ENCODE data around the gene NHEJ1. TPM values are rescaled to one million over a fixed set of nuclear protein-coding genes. Genes with fewer than 3 reads are reported as not detected.

NHEJ1 gene
- polyA plus RNA-seq, 3 donors: 12.6 to 20.9 (median 20.3) TPM

- Histone ChIP-seq H3K9ac (ENCODE audit: insufficient read depth, low read length, poor library complexity, severe bottlenecking) (no peak overlapping the region), H2AFZ (ENCODE audit: insufficient read depth, low read depth, low read length, poor library complexity, severe bottlenecking) (no peak overlapping the region), H3K79me2 (ENCODE audit: insufficient read depth, low read length) (no peaks in the 10 kb centered on the region), H3K27ac (ENCODE audit: low read depth in 1 of 2, low read length in 2 of 2) (no peak overlapping the region), H3K4me3 (replicated peaks in 1 of 3; ENCODE audit: low read depth in 2 of 3, low read length in 3 of 3) (no peak overlapping the region), H3K4me2 (replicated peaks; ENCODE audit: extremely low read depth, low read length, poor library complexity, severe bottlenecking) (no peak overlapping the region), H3K27me3 (ENCODE audit: control insufficient read depth in 2 of 2, insufficient read depth in 2 of 2, low read length in 2 of 2) (peaks cover 0 to 14% of the 10 kb centered on the region in 2 donors), H3K9me3 (replicated peaks in 1 of 2; ENCODE audit: control insufficient read depth in 1 of 2, insufficient read depth in 1 of 2, low read length in 2 of 2) (no peaks in the 10 kb centered on the region), H4K20me1 (ENCODE audit: insufficient read depth, low read length) (no peaks in the 10 kb centered on the region), H3K36me3 (replicated peaks in 1 of 2; ENCODE audit: control insufficient read depth in 1 of 2, insufficient read depth in 2 of 2, low read length in 2 of 2) (no peaks in the 10 kb centered on the region), H3K4me1 (ENCODE audit: control insufficient read depth in 1 of 2, insufficient read depth in 2 of 2, low read length in 2 of 2) (no peaks in the 10 kb centered on the region)
- TF ChIP-seq, protein P1, sequence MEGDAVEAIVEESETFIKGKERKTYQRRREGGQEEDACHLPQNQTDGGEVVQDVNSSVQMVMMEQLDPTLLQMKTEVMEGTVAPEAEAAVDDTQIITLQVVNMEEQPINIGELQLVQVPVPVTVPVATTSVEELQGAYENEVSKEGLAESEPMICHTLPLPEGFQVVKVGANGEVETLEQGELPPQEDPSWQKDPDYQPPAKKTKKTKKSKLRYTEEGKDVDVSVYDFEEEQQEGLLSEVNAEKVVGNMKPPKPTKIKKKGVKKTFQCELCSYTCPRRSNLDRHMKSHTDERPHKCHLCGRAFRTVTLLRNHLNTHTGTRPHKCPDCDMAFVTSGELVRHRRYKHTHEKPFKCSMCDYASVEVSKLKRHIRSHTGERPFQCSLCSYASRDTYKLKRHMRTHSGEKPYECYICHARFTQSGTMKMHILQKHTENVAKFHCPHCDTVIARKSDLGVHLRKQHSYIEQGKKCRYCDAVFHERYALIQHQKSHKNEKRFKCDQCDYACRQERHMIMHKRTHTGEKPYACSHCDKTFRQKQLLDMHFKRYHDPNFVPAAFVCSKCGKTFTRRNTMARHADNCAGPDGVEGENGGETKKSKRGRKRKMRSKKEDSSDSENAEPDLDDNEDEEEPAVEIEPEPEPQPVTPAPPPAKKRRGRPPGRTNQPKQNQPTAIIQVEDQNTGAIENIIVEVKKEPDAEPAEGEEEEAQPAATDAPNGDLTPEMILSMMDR (IDR thresholded peaks at IDR 0.05): no peak
- Mint-ChIP-seq H3K27me3 (ENCODE audit: low read depth in 3 of 3) (peaks cover 22 to 38% (median 28%) of the 10 kb centered on the region in 3 donors), H3K27ac (no peak overlapping the region), H3K36me3 (no peaks in the 10 kb centered on the region), H3K4me3 (no peak overlapping the region), H3K9me3 (peaks cover 0 to 1% (median 0%) of the 10 kb centered on the region in 7 donors), H3K4me1 (no peaks in the 10 kb centered on the region)
- no peak for DNase-seq
- 83% methylated on average over 12 of the region's 13 CpGs for WGBS (ENCODE audit: insufficient coverage)
- intact Hi-C loops (cut with micrococcal nuclease): loop anchor here in 1 of 2 donors (2.0 kb wide), 1 partner anchor 126 kb away; no protein-coding TSS in a partner anchor
Observed at GRCh38 chr2:219028996-219029828, 131.4 kb downstream of the NHEJ1 start.

- Histone ChIP-seq H3K4me2 (replicated peaks; ENCODE audit: extremely low read depth, low read length, poor library complexity, severe bottlenecking) (no peak overlapping the region), H3K36me3 (replicated peaks in 1 of 2; ENCODE audit: control insufficient read depth in 1 of 2, insufficient read depth in 2 of 2, low read length in 2 of 2) (no peaks in the 10 kb centered on the region), H3K9ac (ENCODE audit: insufficient read depth, low read length, poor library complexity, severe bottlenecking) (no peak overlapping the region), H2AFZ (ENCODE audit: insufficient read depth, low read depth, low read length, poor library complexity, severe bottlenecking) (no peak overlapping the region), H3K4me3 (replicated peaks in 1 of 3; ENCODE audit: low read depth in 2 of 3, low read length in 3 of 3) (no peak overlapping the region), H3K27me3 (ENCODE audit: control insufficient read depth in 2 of 2, insufficient read depth in 2 of 2, low read length in 2 of 2) (peaks cover 0 to 7% of the 10 kb centered on the region in 2 donors), H3K4me1 (ENCODE audit: control insufficient read depth in 1 of 2, insufficient read depth in 2 of 2, low read length in 2 of 2) (no peaks in the 10 kb centered on the region), H3K27ac (ENCODE audit: low read depth in 1 of 2, low read length in 2 of 2) (no peak overlapping the region), H3K79me2 (ENCODE audit: insufficient read depth, low read length) (no peaks in the 10 kb centered on the region), H3K9me3 (replicated peaks in 1 of 2; ENCODE audit: control insufficient read depth in 1 of 2, insufficient read depth in 1 of 2, low read length in 2 of 2) (no peaks in the 10 kb centered on the region), H4K20me1 (ENCODE audit: insufficient read depth, low read length) (no peaks in the 10 kb centered on the region)
- Mint-ChIP-seq H3K4me3 (no peak overlapping the region), H3K4me1 (no peaks in the 10 kb centered on the region), H3K27ac (no peak overlapping the region), H3K36me3 (no peaks in the 10 kb centered on the region), H3K27me3 (ENCODE audit: low read depth in 3 of 3) (peaks cover 17 to 27% (median 19%) of the 10 kb centered on the region in 3 donors), H3K9me3 (peaks cover 0 to 1% (median 0%) of the 10 kb centered on the region in 7 donors)
- TF ChIP-seq, protein P1 (IDR thresholded peaks at IDR 0.05): no peak
- intact Hi-C loops (cut with micrococcal nuclease): loop anchor here in 1 of 2 donors (2.0 kb wide), 1 partner anchor 127 kb away; no protein-coding TSS in a partner anchor
- no peak for DNase-seq
- WGBS (ENCODE audit: insufficient coverage): 82% methylated on average over 5 of the region's 5 CpGs
Observed at GRCh38 chr2:219028141-219028540, 132.5 kb downstream of the NHEJ1 start.
